HEK293T (cell line): ENCODE results near the gene CDSN.

Experiments
- CTBP1 ChIP-seq: fragments of 450-650 bp; IDR thresholded peaks from 2 replicates; pipeline ENCODE4 v1.6.1; 2016; ENCODE audit warnings: borderline replicate concordance
- FOXK2 ChIP-seq: fragments of 450-650 bp; IDR thresholded peaks from 2 replicates; pipeline ENCODE4 v1.6.1; 2016; ENCODE audit warnings: mild to moderate bottlenecking
- SP1 ChIP-seq: fragments of 450-650 bp; IDR thresholded peaks from 2 replicates; pipeline ENCODE4 v1.6.1; 2017
- TARDBP ChIP-seq: fragments of 450-650 bp; IDR thresholded peaks from 2 replicates; pipeline ENCODE4 v1.6.1; 2016

GRCh38 chr6:31094389-31094881, 25.8 kb downstream of the CDSN start:
- TF ChIP-seq TARDBP: no peak
- no peak for TF ChIP-seq FOXK2
- no peak for TF ChIP-seq CTBP1
- TF ChIP-seq SP1: no peak
